ENCODE measurements around the gene NPAS3. TPM values are rescaled to one million over a fixed set of nuclear protein-coding genes. Genes with fewer than 3 reads are reported as not detected.

The NPAS3 gene
- total RNA-seq, 2 experiments from 2014 or later = not detected

GRCh38 chr14:33733721-33734120 lies 795.0 kb downstream of the NPAS3 start:
- DNase-seq (ENCODE audit: low spot score) = no peak
- Histone ChIP-seq H3K9me3 (ENCODE audit: low read length) (no peaks in the 10 kb centered on the region), H2AFZ (ENCODE audit: low read length) (no peak overlapping the region), H3K4me3 (ENCODE audit: low read depth, low read length, poor library complexity, severe bottlenecking) (no peak overlapping the region), H4K20me1 (ENCODE audit: insufficient read depth, low read length) (no peaks in the 10 kb centered on the region), H3K4me1 (ENCODE audit: insufficient read depth, low read length, poor library complexity, severe bottlenecking) (no peaks in the 10 kb centered on the region), H3K9me2 (ENCODE audit: insufficient read depth, low read length) (no peaks in the 10 kb centered on the region), H3K79me2 (ENCODE audit: insufficient read depth, low read depth, low read length) (no peaks in the 10 kb centered on the region), H3K36me3 (ENCODE audit: insufficient read depth, low read length) (no peaks in the 10 kb centered on the region), H3K27ac (ENCODE audit: low read depth, low read length, poor library complexity, severe bottlenecking) (no peak overlapping the region), H3K4me2 (ENCODE audit: low read length) (no peak overlapping the region)
- intact Hi-C loops (cut with micrococcal nuclease; ENCODE audit: unreplicated experiment) = no loop called here
- POLR2A ChIA-PET = no interaction called here
- no TSS peak for BruUV-seq (replicated peaks)
- CTCF ChIA-PET (ENCODE audit: unreplicated experiment) = no interaction called here
- TF ChIP-seq EZH2phosphoT487 (IDR thresholded peaks at IDR 0.05; ENCODE audit: borderline replicate concordance, low read depth, low read length) (no peak), CTCF (conservative IDR thresholded peaks at IDR 0.05; ENCODE audit: low read length) (no peak)

- H3K9me3 ChIP-seq (ENCODE audit: low read length) = no peaks in the 10 kb centered on the region
- H3K27ac ChIP-seq (ENCODE audit: low read depth, low read length, poor library complexity, severe bottlenecking) = no peak overlapping the region
- H3K4me1 ChIP-seq (ENCODE audit: insufficient read depth, low read length, poor library complexity, severe bottlenecking) = no peaks in the 10 kb centered on the region
- H3K9me2 ChIP-seq (ENCODE audit: insufficient read depth, low read length) = no peaks in the 10 kb centered on the region
- no peak overlapping the region for H3K4me3 ChIP-seq (ENCODE audit: low read depth, low read length, poor library complexity, severe bottlenecking)
- TF ChIP-seq EZH2phosphoT487 (IDR thresholded peaks at IDR 0.05; ENCODE audit: borderline replicate concordance, low read depth, low read length) (no peak), CTCF (conservative IDR thresholded peaks at IDR 0.05; ENCODE audit: low read length) (no peak)
- H3K4me2 ChIP-seq (ENCODE audit: low read length) = no peak overlapping the region
- no peaks in the 10 kb centered on the region for H3K36me3 ChIP-seq (ENCODE audit: insufficient read depth, low read length)
- BruUV-seq (replicated peaks) = no TSS peak
- H2AFZ ChIP-seq (ENCODE audit: low read length) = no peak overlapping the region
- no peak for DNase-seq (ENCODE audit: low spot score)
- no peaks in the 10 kb centered on the region for H3K79me2 ChIP-seq (ENCODE audit: insufficient read depth, low read depth, low read length)
- ChIA-PET POLR2A (interaction anchor here (0.8 kb wide), 1 partner anchor 19 kb away, joined by 3 read pairs; no protein-coding TSS in a partner anchor), CTCF (ENCODE audit: unreplicated experiment) (no interaction called here)
- no peaks in the 10 kb centered on the region for H4K20me1 ChIP-seq (ENCODE audit: insufficient read depth, low read length)
- intact Hi-C loops (cut with micrococcal nuclease; ENCODE audit: unreplicated experiment) = no loop called here
These were observed 795.7 kb downstream of the NPAS3 start for GRCh38 chr14:33734387-33734786.

DNA sequence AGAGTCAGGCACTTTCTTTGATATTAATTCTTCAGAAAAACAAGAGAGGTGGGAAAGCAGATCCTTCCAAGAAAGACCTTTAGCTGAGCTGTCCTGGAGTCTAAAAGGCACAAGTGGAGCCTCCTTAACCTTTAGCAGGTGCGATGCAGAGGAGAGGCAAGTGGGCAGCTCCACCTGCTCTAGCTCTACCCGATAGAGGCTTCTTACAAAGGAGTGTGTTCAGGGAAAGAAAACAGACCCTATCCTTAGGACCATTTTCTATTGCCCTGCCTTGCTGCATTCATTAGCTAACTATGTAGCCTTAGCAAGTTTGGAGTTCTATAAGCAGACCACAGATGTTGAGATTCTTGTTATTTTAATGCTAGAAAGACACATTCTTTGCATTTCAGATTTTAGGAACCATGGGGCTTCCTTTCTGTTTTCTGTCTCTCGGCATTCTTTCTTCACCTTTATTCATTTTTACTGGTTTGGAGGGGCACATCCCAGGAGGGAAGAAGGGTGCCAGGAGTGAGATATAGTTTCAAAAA lies 797.7 kb downstream of the NPAS3 start:
- H3K4me1 ChIP-seq (ENCODE audit: insufficient read depth, low read length, poor library complexity, severe bottlenecking) = no peaks in the 10 kb centered on the region
- no peak overlapping the region for H3K27ac ChIP-seq (ENCODE audit: low read depth, low read length, poor library complexity, severe bottlenecking)
- DNase-seq (ENCODE audit: low spot score) = no peak
- H3K79me2 ChIP-seq (ENCODE audit: insufficient read depth, low read depth, low read length) = no peaks in the 10 kb centered on the region
- BruUV-seq (replicated peaks) = no TSS peak
- no peaks in the 10 kb centered on the region for H3K36me3 ChIP-seq (ENCODE audit: insufficient read depth, low read length)
- POLR2A ChIA-PET = no interaction called here
- intact Hi-C loops (cut with micrococcal nuclease; ENCODE audit: unreplicated experiment) = no loop called here
- H4K20me1 ChIP-seq (ENCODE audit: insufficient read depth, low read length) = no peaks in the 10 kb centered on the region
- H2AFZ ChIP-seq (ENCODE audit: low read length) = no peak overlapping the region
- no peaks in the 10 kb centered on the region for H3K9me3 ChIP-seq (ENCODE audit: low read length)
- H3K4me3 ChIP-seq (ENCODE audit: low read depth, low read length, poor library complexity, severe bottlenecking) = no peak overlapping the region
- TF ChIP-seq EZH2phosphoT487 (IDR thresholded peaks at IDR 0.05; ENCODE audit: borderline replicate concordance, low read depth, low read length) = no peak
- TF ChIP-seq CTCF (conservative IDR thresholded peaks at IDR 0.05; ENCODE audit: low read length) = no peak
- CTCF ChIA-PET (ENCODE audit: unreplicated experiment) = interaction anchor here (0.6 kb wide), 1 partner anchor 756 kb away, joined by 3 read pairs; no protein-coding TSS in a partner anchor
- no peak overlapping the region for H3K4me2 ChIP-seq (ENCODE audit: low read length)
- no peaks in the 10 kb centered on the region for H3K9me2 ChIP-seq (ENCODE audit: insufficient read depth, low read length)
